MM.1S (cell line): ENCODE measurements around the gene DNAJB1.

ENCODE experiments used
- DNase-seq: peaks from one replicate; pipeline ENCODE4 v3.0.0-alpha.2; 2015
- H2AFZ ChIP-seq: fragments of 300-600 bp; sonication (generic); 2 replicates; pipeline ENCODE4 v1.6.0; 2016; ENCODE audit warnings: antibody characterized with exemption, low read length
- H3F3A ChIP-seq: fragments of 300-600 bp; sonication (generic); 2 replicates; pipeline ENCODE4 v1.6.1; 2016; ENCODE audit warnings: mild to moderate bottlenecking, antibody characterized with exemption, low read length, moderate library complexity, mixed read lengths; ENCODE audit not compliant: insufficient read depth
- H3K27ac ChIP-seq: fragments of 300-600 bp; sonication (generic); 2 replicates; pipeline ENCODE4 v1.5.1; 2016; ENCODE audit warnings: mild to moderate bottlenecking, low read length
- H3K27me3 ChIP-seq: fragments of 300-600 bp; sonication (generic); replicated peaks from 2 replicates; pipeline ENCODE4 v1.6.0; 2016; ENCODE audit warnings: low read length; ENCODE audit not compliant: insufficient read depth
- H3K36me3 ChIP-seq: fragments of 300-600 bp; sonication (generic); replicated peaks from 2 replicates; pipeline ENCODE4 v1.6.1; 2016; ENCODE audit warnings: mild to moderate bottlenecking, low read length, mixed read lengths; ENCODE audit not compliant: insufficient read depth
- H3K4me1 ChIP-seq: fragments of 300-600 bp; sonication (generic); 2 replicates; pipeline ENCODE4 v1.6.1; 2016; ENCODE audit warnings: low read length, mixed read lengths
- H3K4me2 ChIP-seq: fragments of 300-600 bp; sonication (generic); 2 replicates; pipeline ENCODE4 v1.6.0; 2016; ENCODE audit warnings: low read depth, low read length
- H3K4me3 ChIP-seq: fragments of 300-600 bp; sonication (generic); 2 replicates; pipeline ENCODE4 v1.5.1; 2016; ENCODE audit warnings: low read length, mixed read lengths
- H3K79me2 ChIP-seq: fragments of 300-600 bp; sonication (generic); 2 replicates; pipeline ENCODE4 v1.6.1; 2016; ENCODE audit warnings: mixed run types, low read length, mixed read lengths
- H3K9ac ChIP-seq: fragments of 300-600 bp; sonication (generic); 2 replicates; pipeline ENCODE4 v1.6.1; 2016; ENCODE audit warnings: low read length, mixed read lengths
- H3K9me2 ChIP-seq: fragments of 300-600 bp; sonication (generic); replicated peaks from 2 replicates; pipeline ENCODE4 v1.6.1; 2016; ENCODE audit warnings: mild to moderate bottlenecking, low read length, mixed read lengths; ENCODE audit not compliant: insufficient read depth
- H3K9me3 ChIP-seq: fragments of 300-600 bp; sonication (generic); replicated peaks from 2 replicates; pipeline ENCODE4 v1.6.1; 2016; ENCODE audit warnings: mild to moderate bottlenecking, low read length, mixed read lengths; ENCODE audit not compliant: insufficient read depth
- H4K20me1 ChIP-seq: fragments of 300-600 bp; sonication (generic); 2 replicates; pipeline ENCODE4 v1.6.1; 2016; ENCODE audit warnings: mild to moderate bottlenecking, low read length, moderate library complexity, mixed read lengths; ENCODE audit not compliant: insufficient read depth
- EZH2 ChIP-seq: fragments of 300-600 bp; sonication (generic); optimal IDR thresholded peaks from 2 replicates; pipeline ENCODE3; 2017; ENCODE audit warnings: low read depth, mild to moderate bottlenecking, antibody characterized with exemption, low read length, mixed read lengths
- EZH2phosphoT487 ChIP-seq: fragments of 300-600 bp; sonication (generic); IDR thresholded peaks from 2 replicates; pipeline ENCODE4 v1.6.1; 2018; ENCODE audit warnings: antibody characterized with exemption, low read length
- TF ChIP-seq, protein P1 (sequence below): fragments of 300-600 bp; sonication (generic); IDR thresholded peaks from 2 replicates; pipeline ENCODE4 v1.5.1; 2016; ENCODE audit warnings: antibody characterized with exemption, low read length, mixed read lengths

Gene DNAJB1

GRCh38 chr19:14503285-14503684, 14.9 kb downstream of the DNAJB1 start:
- TF ChIP-seq EZH2 (no peak), EZH2phosphoT487 (no peak)
- TF ChIP-seq, protein P1, sequence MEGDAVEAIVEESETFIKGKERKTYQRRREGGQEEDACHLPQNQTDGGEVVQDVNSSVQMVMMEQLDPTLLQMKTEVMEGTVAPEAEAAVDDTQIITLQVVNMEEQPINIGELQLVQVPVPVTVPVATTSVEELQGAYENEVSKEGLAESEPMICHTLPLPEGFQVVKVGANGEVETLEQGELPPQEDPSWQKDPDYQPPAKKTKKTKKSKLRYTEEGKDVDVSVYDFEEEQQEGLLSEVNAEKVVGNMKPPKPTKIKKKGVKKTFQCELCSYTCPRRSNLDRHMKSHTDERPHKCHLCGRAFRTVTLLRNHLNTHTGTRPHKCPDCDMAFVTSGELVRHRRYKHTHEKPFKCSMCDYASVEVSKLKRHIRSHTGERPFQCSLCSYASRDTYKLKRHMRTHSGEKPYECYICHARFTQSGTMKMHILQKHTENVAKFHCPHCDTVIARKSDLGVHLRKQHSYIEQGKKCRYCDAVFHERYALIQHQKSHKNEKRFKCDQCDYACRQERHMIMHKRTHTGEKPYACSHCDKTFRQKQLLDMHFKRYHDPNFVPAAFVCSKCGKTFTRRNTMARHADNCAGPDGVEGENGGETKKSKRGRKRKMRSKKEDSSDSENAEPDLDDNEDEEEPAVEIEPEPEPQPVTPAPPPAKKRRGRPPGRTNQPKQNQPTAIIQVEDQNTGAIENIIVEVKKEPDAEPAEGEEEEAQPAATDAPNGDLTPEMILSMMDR, result no peak
- no peak for DNase-seq
- no peak overlapping the region for H2AFZ ChIP-seq
- 0 out of 2 replicates have a peak, but pooled peaks cover 5% of the 10 kb centered on the region for H3K27me3 ChIP-seq
- H3K9me3 ChIP-seq, result no peaks in the 10 kb centered on the region
- no peaks in the 10 kb centered on the region for H3K79me2 ChIP-seq
- H3K27ac ChIP-seq, result no peak overlapping the region
- H3K36me3 ChIP-seq, result no peaks in the 10 kb centered on the region
- H3K9me2 ChIP-seq, result no peaks in the 10 kb centered on the region
- H3K4me2 ChIP-seq, result no peak overlapping the region
- H3K9ac ChIP-seq, result no peak overlapping the region
- H3K4me1 ChIP-seq, result peaks cover 14% of the 10 kb centered on the region; the same call in 1 of the 2 replicates
- peaks cover 5% of the 10 kb centered on the region; the same call in 1 of the 2 replicates for H3F3A ChIP-seq
- no peaks in the 10 kb centered on the region for H4K20me1 ChIP-seq
- H3K4me3 ChIP-seq, result no peak overlapping the region

DNA sequence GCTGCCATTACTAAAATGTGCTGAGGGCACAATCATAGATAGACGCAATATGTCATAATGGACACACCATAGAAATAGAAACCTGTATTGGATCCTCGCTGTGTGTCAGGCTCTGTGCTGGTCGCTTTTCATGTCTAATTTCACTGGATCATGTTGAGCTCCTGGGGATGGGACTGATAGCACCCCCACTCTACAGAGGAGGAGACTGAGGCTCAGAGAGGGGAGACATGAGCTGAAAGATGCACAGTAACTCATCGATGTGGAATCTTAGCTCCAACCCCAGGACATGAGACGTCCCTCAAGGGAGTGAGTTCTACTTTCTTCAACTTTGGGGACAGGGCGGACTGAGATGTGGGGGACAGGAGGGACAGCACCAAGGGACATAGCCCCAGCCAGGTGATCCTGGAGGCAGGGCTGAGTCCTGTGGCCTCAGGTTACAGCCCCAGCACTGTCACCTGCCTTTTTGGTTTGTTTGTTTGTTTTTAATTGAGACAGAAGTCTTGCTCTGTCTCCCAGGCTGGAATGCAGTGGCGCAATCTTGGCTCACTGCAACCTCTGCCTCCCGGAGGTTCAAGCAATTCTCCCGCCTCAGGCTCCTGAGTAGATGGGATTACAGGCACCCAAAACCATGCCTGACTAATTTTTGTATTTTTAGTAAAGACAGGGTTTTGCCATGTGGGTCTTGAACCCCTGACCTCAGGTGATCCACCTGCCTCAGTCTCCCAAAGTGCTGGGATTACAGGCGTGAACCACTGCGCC, 15.7 kb downstream of the DNAJB1 start:
- Histone ChIP-seq H3K27me3 (0 out of 2 replicates have a peak, but pooled peaks cover 5% of the 10 kb centered on the region), H3K4me3 (no peak overlapping the region), H3K27ac (no peak overlapping the region), H4K20me1 (no peaks in the 10 kb centered on the region), H2AFZ (no peak overlapping the region), H3F3A (peaks cover 5% of the 10 kb centered on the region; the same call in 1 of the 2 replicates), H3K79me2 (no peaks in the 10 kb centered on the region), H3K4me1 (peaks cover 11% of the 10 kb centered on the region; the same call in 1 of the 2 replicates), H3K9ac (no peak overlapping the region), H3K9me3 (no peaks in the 10 kb centered on the region), H3K9me2 (no peaks in the 10 kb centered on the region), H3K36me3 (no peaks in the 10 kb centered on the region), H3K4me2 (no peak overlapping the region)
- TF ChIP-seq EZH2, result no peak
- TF ChIP-seq EZH2phosphoT487, result no peak
- TF ChIP-seq, protein P1, result no peak
- no peak for DNase-seq

- H3K79me2 ChIP-seq, result no peaks in the 10 kb centered on the region
- H3K27ac ChIP-seq, result no peak overlapping the region
- H2AFZ ChIP-seq, result no peak overlapping the region
- H3K9ac ChIP-seq, result no peak overlapping the region
- no peak for DNase-seq
- no peaks in the 10 kb centered on the region for H3K36me3 ChIP-seq
- no peaks in the 10 kb centered on the region for H3K9me3 ChIP-seq
- peaks cover 3% of the 10 kb centered on the region; the same call in 1 of the 2 replicates for H3F3A ChIP-seq
- H3K4me2 ChIP-seq, result no peak overlapping the region
- H4K20me1 ChIP-seq, result no peaks in the 10 kb centered on the region
- H3K4me1 ChIP-seq, result no peaks in the 10 kb centered on the region
- no peak overlapping the region for H3K4me3 ChIP-seq
- peaks cover 3% of the 10 kb centered on the region; the same call in 1 of the 2 replicates for H3K27me3 ChIP-seq
- no peaks in the 10 kb centered on the region for H3K9me2 ChIP-seq
- TF ChIP-seq, protein P1, result no peak
- TF ChIP-seq EZH2phosphoT487 (no peak), EZH2 (no peak)
Measured at GRCh38 chr19:14497228-14497921, 20.8 kb downstream of the DNAJB1 start.
